ENCODE data around the gene MRPL36. TPM values are rescaled to one million over a fixed set of nuclear protein-coding genes. Genes with fewer than 3 reads are reported as not detected.

The MRPL36 gene
- total and polyA plus RNA-seq, 8 donors = 4.9 to 101 (median 72.8) TPM

GRCh38 chr5:1779782-1780613 lies 19.6 kb downstream of the MRPL36 start:
- H3K9me3 ChIP-seq = no peaks in the 10 kb centered on the region
- DNase-seq = no peak

GRCh38 chr5:1779021-1779680 lies 20.5 kb downstream of the MRPL36 start:
- Histone ChIP-seq H3K9me3 (no peaks in the 10 kb centered on the region), H3K27ac (no peak overlapping the region), H3K4me3 (no peak overlapping the region), H3K36me3 (no peaks in the 10 kb centered on the region), H3K4me1 (no peaks in the 10 kb centered on the region), H3K27me3 (peaks cover 0 to 40% (median 4%) of the 10 kb centered on the region in 3 donors)
- intact Hi-C loops (cut with DNase I; ENCODE audit: low total_unique reads) = no loop called here
- TF ChIP-seq POLR2A (IDR thresholded peaks at IDR 0.05) (no peak), POLR2AphosphoS5 (IDR thresholded peaks at IDR 0.05) (no peak), EP300 (IDR thresholded peaks at IDR 0.05) (no peak), CTCF (IDR thresholded peaks at IDR 0.05) (no peak)
- no peak for DNase-seq
- 84 to 85% (median 84%) methylated on average over 31 to 32 of the region's 32 CpGs for WGBS, 5 donors

More at GRCh38 chr5:1779782-1780613, 19.6 kb downstream of the MRPL36 start:
- Histone ChIP-seq H3K4me3 (no peak overlapping the region), H3K4me1 (no peaks in the 10 kb centered on the region), H3K27me3 (peaks cover 0 to 48% (median 9%) of the 10 kb centered on the region in 3 donors), H3K27ac (no peak overlapping the region), H3K36me3 (no peaks in the 10 kb centered on the region)
- intact Hi-C loops (cut with DNase I; ENCODE audit: low total_unique reads) = no loop called here
- 77 to 84% (median 81%) methylated on average over 18 to 20 of the region's 20 CpGs for WGBS, 5 donors
- TF ChIP-seq EP300 (IDR thresholded peaks at IDR 0.05) = no peak
- TF ChIP-seq POLR2AphosphoS5 (IDR thresholded peaks at IDR 0.05) = no peak
- no peak for TF ChIP-seq CTCF (IDR thresholded peaks at IDR 0.05)
- no peak for TF ChIP-seq POLR2A (IDR thresholded peaks at IDR 0.05)

- Histone ChIP-seq H3K4me1 (no peaks in the 10 kb centered on the region), H3K27me3 (peaks cover 0 to 33% (median 3%) of the 10 kb centered on the region in 3 donors), H3K9me3 (no peaks in the 10 kb centered on the region), H3K36me3 (no peaks in the 10 kb centered on the region), H3K27ac (no peak overlapping the region), H3K4me3 (no peak overlapping the region)
- 59 to 76% (median 65%) methylated on average over 18 to 19 of the region's 19 CpGs for WGBS, 5 donors
- intact Hi-C loops (cut with DNase I; ENCODE audit: low total_unique reads) = no loop called here
- TF ChIP-seq POLR2A (IDR thresholded peaks at IDR 0.05) = no peak
- TF ChIP-seq EP300 (IDR thresholded peaks at IDR 0.05) = no peak
- no peak for TF ChIP-seq CTCF (IDR thresholded peaks at IDR 0.05)
- no peak for TF ChIP-seq POLR2AphosphoS5 (IDR thresholded peaks at IDR 0.05)
- no peak for DNase-seq
These were observed 21.3 kb downstream of the MRPL36 start for GRCh38 chr5:1778138-1779020.
